Osteocyte (in vitro differentiated cells): ENCODE results near the gene DEGS1. TPM values are rescaled to one million over a fixed set of nuclear protein-coding genes. Genes with fewer than 3 reads are reported as not detected.

Experiments used
- DNase-seq: peaks from one replicate; pipeline ENCODE4 v3.0.0; 2021; ENCODE audit warnings: mixed read lengths; ENCODE audit not compliant: unreplicated experiment; ENCODE audit errors: extremely low spot score
- H3K27ac Mint-ChIP-seq: one replicate; pipeline ENCODE4 v1.8.0; 2021; ENCODE audit warnings: mild to moderate bottlenecking, mixed read lengths; ENCODE audit not compliant: unreplicated experiment
- H3K27me3 Mint-ChIP-seq: one replicate; pipeline ENCODE4 v1.8.0; 2021; ENCODE audit warnings: mixed read lengths; ENCODE audit not compliant: unreplicated experiment
- H3K36me3 Mint-ChIP-seq: one replicate; pipeline ENCODE4 v1.8.0; 2021; ENCODE audit warnings: mixed read lengths; ENCODE audit not compliant: unreplicated experiment
- H3K4me1 Mint-ChIP-seq: one replicate; pipeline ENCODE4 v1.8.0; 2021; ENCODE audit warnings: mixed read lengths; ENCODE audit not compliant: unreplicated experiment
- H3K4me3 Mint-ChIP-seq: one replicate; pipeline ENCODE4 v1.8.0; 2021; ENCODE audit warnings: mild to moderate bottlenecking, moderate library complexity, mixed read lengths; ENCODE audit not compliant: unreplicated experiment
- H3K9me3 Mint-ChIP-seq: one replicate; pipeline ENCODE4 v1.8.0; 2021; ENCODE audit warnings: mixed read lengths; ENCODE audit not compliant: unreplicated experiment
- total RNA-seq: library from RNA; stranded (reverse); gene quantifications from 2 replicates; pipeline ENCODE4 v1.2.1, GENCODE V29; 2021
- TF ChIP-seq, protein P1 (sequence below): fragments of 200-600 bp; sonication (generic); IDR thresholded peaks from 2 replicates; pipeline ENCODE4 v1.5.0; 2021; ENCODE audit warnings: antibody characterized with exemption, mild to moderate bottlenecking, moderate library complexity

DEGS1 gene
- total RNA-seq, 1 donor from 2014 or later: 110 TPM

GRCh38 chr1:224162768-224163167, 20.3 kb upstream of the DEGS1 start:
- no peaks in the 10 kb centered on the region for H3K9me3 Mint-ChIP-seq
- no peaks in the 10 kb centered on the region for H3K27me3 Mint-ChIP-seq
- peaks cover 3% of the 10 kb centered on the region for H3K4me1 Mint-ChIP-seq
- TF ChIP-seq, protein P1, sequence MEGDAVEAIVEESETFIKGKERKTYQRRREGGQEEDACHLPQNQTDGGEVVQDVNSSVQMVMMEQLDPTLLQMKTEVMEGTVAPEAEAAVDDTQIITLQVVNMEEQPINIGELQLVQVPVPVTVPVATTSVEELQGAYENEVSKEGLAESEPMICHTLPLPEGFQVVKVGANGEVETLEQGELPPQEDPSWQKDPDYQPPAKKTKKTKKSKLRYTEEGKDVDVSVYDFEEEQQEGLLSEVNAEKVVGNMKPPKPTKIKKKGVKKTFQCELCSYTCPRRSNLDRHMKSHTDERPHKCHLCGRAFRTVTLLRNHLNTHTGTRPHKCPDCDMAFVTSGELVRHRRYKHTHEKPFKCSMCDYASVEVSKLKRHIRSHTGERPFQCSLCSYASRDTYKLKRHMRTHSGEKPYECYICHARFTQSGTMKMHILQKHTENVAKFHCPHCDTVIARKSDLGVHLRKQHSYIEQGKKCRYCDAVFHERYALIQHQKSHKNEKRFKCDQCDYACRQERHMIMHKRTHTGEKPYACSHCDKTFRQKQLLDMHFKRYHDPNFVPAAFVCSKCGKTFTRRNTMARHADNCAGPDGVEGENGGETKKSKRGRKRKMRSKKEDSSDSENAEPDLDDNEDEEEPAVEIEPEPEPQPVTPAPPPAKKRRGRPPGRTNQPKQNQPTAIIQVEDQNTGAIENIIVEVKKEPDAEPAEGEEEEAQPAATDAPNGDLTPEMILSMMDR: no peak
- peaks cover 11% of the 10 kb centered on the region for H3K36me3 Mint-ChIP-seq
- no peak overlapping the region for H3K4me3 Mint-ChIP-seq
- no peak overlapping the region for H3K27ac Mint-ChIP-seq
- DNase-seq: peak; percentile 25

- no peak for DNase-seq
- Mint-ChIP-seq H3K4me1 (peaks cover 3% of the 10 kb centered on the region), H3K27me3 (no peaks in the 10 kb centered on the region), H3K4me3 (no peak overlapping the region), H3K27ac (no peak overlapping the region), H3K36me3 (peaks cover 8% of the 10 kb centered on the region), H3K9me3 (no peaks in the 10 kb centered on the region)
- TF ChIP-seq, protein P1: no peak
Measured at GRCh38 chr1:224163311-224163710, 19.7 kb upstream of the DEGS1 start.

- DNase-seq: peak; percentile 23
- no peaks in the 10 kb centered on the region for H3K27me3 Mint-ChIP-seq
- H3K27ac Mint-ChIP-seq: peak overlapping the region; percentile 37
- peaks cover 30% of the 10 kb centered on the region for H3K4me1 Mint-ChIP-seq
- TF ChIP-seq, protein P1: no peak
- H3K4me3 Mint-ChIP-seq: no peak overlapping the region
- H3K9me3 Mint-ChIP-seq: no peaks in the 10 kb centered on the region
- H3K36me3 Mint-ChIP-seq: no peaks in the 10 kb centered on the region
Measured at GRCh38 chr1:224168859-224169380, 14.1 kb upstream of the DEGS1 start.

DNA sequence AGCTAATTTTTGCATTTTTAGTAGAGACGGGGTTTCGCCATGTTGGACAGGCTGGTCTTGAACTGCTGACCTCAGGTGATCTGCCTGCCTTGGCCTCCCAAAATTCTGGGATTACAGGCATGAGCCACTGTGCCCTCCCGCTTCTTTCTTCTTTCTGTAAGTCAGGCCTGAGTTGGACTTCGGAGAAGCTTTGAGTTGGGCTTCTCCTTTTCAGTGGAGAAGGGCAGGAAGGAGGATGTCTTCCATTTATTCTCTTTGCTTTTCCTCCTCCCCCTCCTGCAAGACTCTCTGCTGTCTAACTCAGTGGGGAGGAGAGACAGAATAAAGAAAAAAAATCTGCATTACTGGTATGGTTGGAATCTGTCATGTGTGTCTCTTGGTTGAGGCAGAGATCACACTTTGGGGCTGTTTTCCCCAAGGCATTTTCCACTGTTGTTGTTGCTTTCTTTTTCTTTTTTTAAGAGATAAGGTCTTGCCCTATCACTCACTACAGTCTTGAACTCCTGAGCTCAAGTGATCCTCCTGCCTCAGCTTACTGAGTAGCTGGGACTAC, 13.2 kb upstream of the DEGS1 start:
- H3K27ac Mint-ChIP-seq: peak overlapping the region; percentile 52
- no peaks in the 10 kb centered on the region for H3K36me3 Mint-ChIP-seq

GRCh38 chr1:224170343-224170742, 12.7 kb upstream of the DEGS1 start:
- H3K4me3 Mint-ChIP-seq: no peak overlapping the region
- H3K36me3 Mint-ChIP-seq: no peaks in the 10 kb centered on the region
- no peaks in the 10 kb centered on the region for H3K27me3 Mint-ChIP-seq
- TF ChIP-seq, protein P1: no peak
- peak overlapping the region; percentile 52 for H3K27ac Mint-ChIP-seq
- H3K4me1 Mint-ChIP-seq: peaks cover 30% of the 10 kb centered on the region
- no peak for DNase-seq
- no peaks in the 10 kb centered on the region for H3K9me3 Mint-ChIP-seq

More for the DNA sequence above, 13.2 kb upstream of the DEGS1 start:
- Mint-ChIP-seq H3K4me1 (peaks cover 28% of the 10 kb centered on the region), H3K27me3 (no peaks in the 10 kb centered on the region), H3K4me3 (no peak overlapping the region), H3K9me3 (no peaks in the 10 kb centered on the region)
- no peak for DNase-seq
- TF ChIP-seq, protein P1: no peak
